Measurements from ENCODE around the gene HSD17B4.
"Not testable (repeated sequence)": the region's sequence is repeated elsewhere in the genome, so short reads cannot be mapped to it uniquely, and the experiment has no call there.

HSD17B4 gene

DNA sequence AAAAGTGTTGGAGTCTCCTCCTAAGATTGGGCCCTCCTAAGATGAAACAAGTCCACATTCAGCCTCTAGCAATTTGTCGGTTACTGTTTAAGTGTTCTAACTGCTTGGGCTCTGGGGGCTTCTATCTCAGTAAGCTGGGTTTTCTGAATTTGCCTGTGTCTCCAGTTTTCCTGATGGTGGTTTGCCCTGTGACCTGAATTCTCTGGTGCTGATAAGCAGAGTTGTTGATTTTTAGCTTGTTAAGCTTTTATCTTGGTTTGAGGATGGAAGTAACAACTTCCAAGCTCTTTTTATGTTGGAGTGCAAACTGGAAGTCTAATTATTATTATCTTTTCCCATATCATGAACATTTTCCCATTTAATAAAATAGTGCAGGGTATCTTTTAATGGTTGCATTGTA is 30.9 kb downstream of the HSD17B4 start:
- DNase-seq (ENCODE audit: low spot score) = no peak

DNA sequence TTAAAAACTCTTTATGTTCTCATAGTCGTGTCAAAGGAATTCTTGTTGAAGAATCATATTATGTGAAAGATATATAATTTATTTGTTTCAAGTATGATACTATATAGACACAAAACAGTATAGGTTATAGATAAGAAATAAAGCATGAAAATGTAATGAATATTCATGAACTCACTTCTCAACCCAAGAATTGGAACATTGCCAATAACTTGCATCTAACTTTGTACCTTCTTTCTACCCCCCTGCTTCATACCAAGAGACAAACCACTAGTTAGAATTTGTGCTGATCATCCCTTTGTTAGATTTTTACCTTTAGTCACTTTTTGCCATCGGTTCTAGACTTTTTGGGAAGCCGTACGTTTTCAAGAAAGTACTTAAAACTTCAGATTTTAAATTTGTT is 32.6 kb downstream of the HSD17B4 start:
- no peak for DNase-seq (ENCODE audit: low spot score)

GRCh38 chr5:119501671-119502179 is 49.4 kb downstream of the HSD17B4 start:
- DNase-seq (ENCODE audit: low spot score) = no peak

DNA sequence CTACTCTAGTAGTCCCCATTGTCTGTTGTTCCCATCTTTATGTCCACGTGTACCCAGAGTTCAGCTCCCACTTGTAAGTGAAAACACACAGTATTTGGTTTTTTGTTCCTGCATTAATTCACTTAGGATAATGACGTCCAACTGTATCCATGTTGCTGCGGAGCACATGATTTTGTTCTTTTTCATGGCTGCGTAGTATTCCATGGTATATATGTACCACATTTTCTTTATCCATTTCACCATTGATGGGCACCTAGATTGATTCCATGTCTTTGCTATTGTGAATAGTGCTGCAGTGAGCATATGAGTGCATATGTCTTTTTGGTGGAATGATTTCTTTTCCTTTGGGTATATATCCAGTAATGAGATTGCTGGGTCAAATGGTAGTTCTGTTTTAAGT is 51.6 kb downstream of the HSD17B4 start:
- DNase-seq (ENCODE audit: low spot score) = not testable (repeated sequence)

DNA sequence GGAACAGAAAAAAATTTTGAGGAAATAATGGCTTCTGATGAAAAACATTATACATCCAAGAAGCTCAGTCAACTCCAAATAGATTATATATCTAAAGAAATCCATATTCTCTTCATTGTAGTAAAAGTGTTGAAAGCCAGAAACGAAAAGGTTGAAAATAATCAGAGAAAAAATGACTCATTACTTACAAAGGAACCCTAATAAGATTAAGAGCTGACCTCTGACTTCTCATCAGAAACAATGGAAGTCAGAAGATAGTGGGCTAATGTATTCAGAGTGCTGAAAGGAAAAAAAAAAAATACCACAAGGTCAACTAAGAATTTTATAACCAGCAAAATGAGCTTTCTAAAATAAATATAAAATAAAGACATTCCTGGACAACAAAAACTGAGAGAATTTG is 60.0 kb downstream of the HSD17B4 start:
- no peak for DNase-seq (ENCODE audit: low spot score)

GRCh38 chr5:119515192-119515591 is 62.9 kb downstream of the HSD17B4 start:
- DNase-seq (ENCODE audit: low spot score) = peak; percentile 22

GRCh38 chr5:119517115-119517514 is 64.8 kb downstream of the HSD17B4 start:
- not testable (repeated sequence) for DNase-seq (ENCODE audit: low spot score)

DNA sequence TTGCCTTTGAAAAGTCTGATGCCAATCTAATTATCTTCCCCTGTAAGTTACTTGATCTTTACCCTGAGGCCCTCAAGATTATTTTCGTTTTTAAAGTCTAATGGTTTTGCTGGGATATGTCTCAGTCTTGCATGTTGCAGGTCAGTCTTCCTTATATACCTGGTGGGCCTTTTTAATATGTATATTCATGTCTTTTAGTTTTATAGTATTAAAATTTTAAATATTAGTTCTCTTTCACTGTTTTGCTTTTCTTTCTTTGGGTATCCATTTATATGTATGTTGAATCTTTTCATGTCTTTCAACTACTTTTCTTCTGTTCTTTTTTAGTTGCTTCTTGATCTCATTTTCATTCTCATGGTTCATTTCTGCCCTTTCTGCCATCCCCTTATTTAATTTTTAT is 68.9 kb downstream of the HSD17B4 start:
- DNase-seq (ENCODE audit: low spot score) = no peak

DNA sequence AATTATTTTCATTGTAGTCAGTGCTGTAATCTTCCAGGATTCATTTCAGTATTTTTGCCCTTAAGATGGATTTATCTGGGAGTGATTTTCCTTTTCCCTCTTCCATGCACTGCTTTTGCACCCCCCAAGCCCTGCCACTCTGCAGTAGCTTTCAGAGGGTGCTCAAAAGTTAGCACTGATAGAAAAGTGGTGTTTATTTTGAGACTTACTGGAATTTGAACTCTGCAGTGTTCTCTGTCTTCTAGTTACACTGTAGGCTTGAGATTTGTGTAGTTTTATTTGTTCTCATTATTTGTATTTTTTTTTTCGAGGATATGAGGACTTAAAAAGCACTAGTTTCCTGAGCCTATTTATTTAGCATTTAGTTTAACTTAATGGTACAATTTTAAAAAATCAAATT is 70.5 kb downstream of the HSD17B4 start:
- no peak for DNase-seq (ENCODE audit: low spot score)

DNA sequence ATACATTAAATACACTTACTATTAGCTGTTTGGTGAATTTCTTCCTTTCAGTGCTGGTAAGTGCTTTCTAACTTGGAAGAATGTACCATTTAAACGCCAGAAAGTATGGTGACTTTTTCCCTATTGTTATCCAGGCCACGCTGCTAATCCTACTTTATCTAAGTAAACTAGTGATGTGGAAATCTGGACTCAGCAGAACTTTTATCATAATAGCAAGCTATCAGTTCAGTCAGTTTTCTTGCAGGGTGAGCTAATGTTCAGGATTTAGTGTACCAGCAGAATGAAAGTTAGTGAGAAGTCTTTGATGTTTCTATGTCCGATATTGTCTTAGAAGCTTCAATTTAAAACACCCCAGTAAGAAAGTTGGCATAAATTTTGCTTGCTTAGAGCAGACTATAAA is 72.2 kb downstream of the HSD17B4 start:
- DNase-seq (ENCODE audit: low spot score) = no peak

- no peak for DNase-seq (ENCODE audit: low spot score)
These were observed 75.1 kb downstream of the HSD17B4 start for GRCh38 chr5:119527351-119527750.

DNA sequence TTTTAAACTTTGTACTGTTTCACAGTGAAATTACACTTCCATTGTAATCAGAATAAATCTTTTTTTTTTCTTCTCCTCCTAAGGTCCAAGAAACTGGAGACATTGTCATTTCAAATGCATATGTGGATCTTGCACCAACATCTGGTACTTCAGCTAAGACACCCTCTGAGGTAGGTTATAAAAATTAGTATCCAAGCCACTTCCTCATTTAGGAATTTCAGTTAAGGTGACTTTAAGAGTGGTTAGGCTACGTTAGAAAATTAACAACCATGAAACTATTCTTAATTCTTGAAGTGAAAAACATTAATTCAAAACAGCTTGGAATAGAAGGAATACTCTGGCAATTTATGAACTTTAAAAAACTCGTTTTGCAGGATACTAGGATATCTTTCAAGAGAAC is 77.5 kb downstream of the HSD17B4 start:
- no peak for DNase-seq (ENCODE audit: low spot score)

GRCh38 chr5:119532637-119533036 is 80.3 kb downstream of the HSD17B4 start:
- DNase-seq (ENCODE audit: low spot score) = no peak

GRCh38 chr5:119537704-119538103 is 85.4 kb downstream of the HSD17B4 start:
- DNase-seq (ENCODE audit: low spot score) = no peak

DNA sequence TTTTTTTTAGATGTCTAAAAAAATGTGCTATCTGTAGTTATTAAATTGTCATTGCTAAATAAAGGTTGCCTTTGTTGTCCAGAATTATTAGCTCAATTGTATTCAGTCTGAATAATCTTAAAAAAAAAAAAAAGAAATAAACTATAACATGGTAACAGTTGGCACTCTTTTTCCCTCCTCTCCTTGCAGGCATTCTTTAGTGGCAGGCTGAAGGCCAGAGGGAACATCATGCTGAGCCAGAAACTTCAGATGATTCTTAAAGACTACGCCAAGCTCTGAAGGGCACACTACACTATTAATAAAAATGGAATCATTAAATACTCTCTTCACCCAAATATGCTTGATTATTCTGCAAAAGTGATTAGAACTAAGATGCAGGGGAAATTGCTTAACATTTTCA is 89.4 kb downstream of the HSD17B4 start:
- DNase-seq (ENCODE audit: low spot score) = no peak

DNA sequence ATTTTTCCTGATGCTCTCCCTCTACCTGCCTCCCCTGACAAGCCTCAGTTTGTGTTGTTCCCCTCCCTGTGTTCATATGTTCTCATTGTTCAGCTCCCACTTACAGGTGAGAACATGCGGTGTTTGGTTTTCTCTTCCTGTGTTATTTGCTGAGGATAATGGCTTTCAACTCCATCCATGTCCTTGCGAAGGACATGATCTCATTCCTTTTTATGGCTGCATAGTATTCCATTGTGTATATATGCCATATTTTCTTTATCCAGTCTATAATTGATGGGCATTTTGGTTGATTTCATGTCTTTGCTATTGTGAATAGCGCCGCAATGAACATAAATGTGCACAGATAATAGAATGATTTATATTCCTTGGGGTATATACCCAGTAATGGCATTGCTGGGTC is 99.5 kb downstream of the HSD17B4 start:
- DNase-seq (ENCODE audit: low spot score) = no peak

- DNase-seq (ENCODE audit: low spot score) = no peak
These were observed 102.3 kb downstream of the HSD17B4 start for GRCh38 chr5:119554597-119554996.

- DNase-seq (ENCODE audit: low spot score) = no peak
These were observed 118.6 kb downstream of the HSD17B4 start for GRCh38 chr5:119570910-119571309.

DNA sequence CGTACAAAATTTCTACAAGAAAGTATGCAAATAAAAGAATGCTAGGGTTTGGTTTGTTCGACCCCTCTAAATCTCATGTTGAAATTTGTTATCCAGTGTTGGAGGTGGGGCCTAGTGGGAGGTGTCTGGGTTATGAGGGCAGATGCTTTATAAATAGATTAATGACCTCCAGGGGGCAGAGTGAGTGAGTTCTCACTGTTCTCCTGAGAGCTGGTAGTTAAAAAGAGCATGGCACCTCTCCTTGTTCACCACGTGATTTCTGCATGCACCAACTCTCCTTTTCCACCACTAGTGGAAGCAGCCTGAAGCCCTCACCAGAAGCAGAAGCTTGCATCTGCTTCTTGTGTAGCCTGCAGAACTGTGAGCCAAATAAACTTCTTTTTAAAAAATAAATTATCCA is 126.6 kb downstream of the HSD17B4 start:
- DNase-seq (ENCODE audit: low spot score) = no peak

DNA sequence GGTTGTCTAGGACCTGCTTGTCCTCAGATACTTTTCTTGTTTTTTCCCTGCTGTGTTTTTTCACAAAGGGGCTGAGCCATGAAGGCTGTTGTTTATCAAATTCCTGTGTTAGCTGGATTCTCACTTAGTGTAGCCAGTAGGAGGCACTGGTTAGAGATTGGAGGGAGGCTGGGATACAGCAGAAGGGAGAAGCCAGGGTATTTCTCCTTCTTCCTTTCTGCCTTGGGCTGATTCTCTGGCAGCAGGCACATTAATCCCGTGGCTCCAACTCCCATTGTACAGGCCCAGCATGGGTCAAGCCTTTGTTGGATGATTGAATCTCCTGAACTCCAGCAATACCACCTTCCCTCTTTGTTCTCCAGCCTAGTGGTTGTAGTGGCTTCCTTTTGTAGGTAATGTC is 130.7 kb downstream of the HSD17B4 start:
- DNase-seq (ENCODE audit: low spot score) = no peak

DNA sequence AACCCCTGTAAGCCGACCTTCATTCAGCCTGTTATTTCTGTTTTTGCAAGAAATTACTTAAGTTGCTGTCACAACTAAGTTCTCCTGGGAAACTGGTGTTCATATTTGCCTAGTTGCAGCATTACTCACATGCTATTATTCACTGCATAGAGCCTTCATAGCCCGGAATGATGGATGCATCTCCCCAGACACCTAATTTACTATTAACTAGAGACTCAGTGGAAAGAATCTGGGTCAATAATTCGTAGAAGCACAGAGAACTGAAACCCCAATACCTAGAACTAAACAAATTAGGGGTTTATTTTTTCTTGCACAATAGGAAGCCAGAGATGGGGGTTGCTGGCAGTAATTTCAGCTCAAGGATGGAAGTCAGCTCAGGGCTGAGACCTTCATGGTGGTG is 131.4 kb downstream of the HSD17B4 start:
- DNase-seq (ENCODE audit: low spot score) = no peak
